ENCODE data around the gene SLC6A19.
"Not testable (repeated sequence)": the region's sequence is repeated elsewhere in the genome, so short reads cannot be mapped to it uniquely, and the experiment has no call there.

SLC6A19 gene

GRCh38 chr5:1265461-1266455 lies 64.4 kb downstream of the SLC6A19 start:
- DNase-seq (ENCODE audit: low spot score), result no peak

GRCh38 chr5:1266791-1267190 lies 65.4 kb downstream of the SLC6A19 start:
- no peak for DNase-seq (ENCODE audit: low spot score)

GRCh38 chr5:1267464-1267863 lies 66.1 kb downstream of the SLC6A19 start:
- DNase-seq (ENCODE audit: low spot score), result not testable (repeated sequence)

- no peak for DNase-seq (ENCODE audit: low spot score)
Observed at GRCh38 chr5:1268056-1268455, 66.7 kb downstream of the SLC6A19 start.

GRCh38 chr5:1268666-1269065 lies 67.3 kb downstream of the SLC6A19 start:
- DNase-seq (ENCODE audit: low spot score), result no peak

GRCh38 chr5:1270426-1270825 lies 69.0 kb downstream of the SLC6A19 start:
- no peak for DNase-seq (ENCODE audit: low spot score)

- DNase-seq (ENCODE audit: low spot score), result no peak
Observed at GRCh38 chr5:1270933-1271914, 69.8 kb downstream of the SLC6A19 start.

- no peak for DNase-seq (ENCODE audit: low spot score)
Observed at GRCh38 chr5:1272201-1272600, 70.8 kb downstream of the SLC6A19 start.

- DNase-seq (ENCODE audit: low spot score), result no peak
Observed at GRCh38 chr5:1273745-1274144, 72.3 kb downstream of the SLC6A19 start.

GRCh38 chr5:1274471-1274870 lies 73.1 kb downstream of the SLC6A19 start:
- no peak for DNase-seq (ENCODE audit: low spot score)

Data from kidney tubule cell (primary cell).